Measurements from ENCODE around the gene PPP1R14C.

The PPP1R14C gene

DNA sequence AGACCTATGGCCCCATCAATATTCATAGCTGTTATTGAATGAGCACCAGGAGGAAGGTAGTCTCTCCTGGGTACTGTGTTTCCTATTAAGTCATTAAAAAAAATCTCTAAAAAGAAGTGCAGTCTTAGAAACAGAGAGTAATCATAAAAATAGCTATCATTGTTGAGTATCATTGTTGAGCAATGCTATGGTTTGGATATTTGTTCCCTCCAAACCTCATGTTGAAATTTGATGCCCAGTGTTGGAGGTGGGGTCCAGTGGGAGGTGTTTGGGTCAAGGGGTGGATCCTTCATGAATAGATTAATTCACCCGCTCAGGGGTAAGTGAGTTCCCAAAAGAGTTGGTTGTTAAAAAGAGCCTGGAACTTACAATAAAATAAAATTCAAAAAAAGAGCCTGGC is 137.9 kb downstream of the PPP1R14C start:
- no peaks in the 10 kb centered on the region for H3K36me3 ChIP-seq (ENCODE audit: control insufficient read depth, insufficient read depth, low read length)
- H3K9me3 ChIP-seq (ENCODE audit: control insufficient read depth, insufficient read depth, low read length) = no peaks in the 10 kb centered on the region
- H3K27ac ChIP-seq (ENCODE audit: low read length) = no peak overlapping the region
- DNase-seq (ENCODE audit: low read depth, low spot score) = no peak
- no CpG with 5 or more reads among the region's 1 CpG for WGBS (ENCODE audit: insufficient coverage, insufficient read length)
- no peaks in the 10 kb centered on the region for H3K27me3 ChIP-seq (ENCODE audit: control insufficient read depth, insufficient read depth, low read length)
- no peak overlapping the region for H3K4me3 ChIP-seq (ENCODE audit: low read length)
- H3K4me1 ChIP-seq (ENCODE audit: control insufficient read depth, insufficient read depth, low read length) = no peaks in the 10 kb centered on the region

DNA sequence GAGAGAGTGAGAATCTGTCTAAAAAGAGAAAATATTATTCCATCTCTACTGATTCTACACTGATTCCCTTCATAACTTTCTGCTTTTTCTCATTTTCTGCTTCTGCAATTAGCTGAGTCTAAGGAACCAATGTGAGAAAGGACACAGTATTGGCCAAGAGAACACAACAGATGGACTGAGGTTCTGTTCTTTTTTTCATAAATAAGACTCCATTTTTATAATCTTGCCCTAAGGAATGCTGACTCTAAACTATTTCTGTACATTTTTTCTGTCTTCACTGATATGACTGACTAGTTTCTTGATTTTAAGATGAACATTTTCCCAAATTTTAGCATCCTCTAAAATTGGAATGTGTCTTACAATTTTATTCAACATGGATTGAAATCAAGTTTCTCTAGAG is 138.9 kb downstream of the PPP1R14C start:
- Histone ChIP-seq H3K36me3 (ENCODE audit: control insufficient read depth, insufficient read depth, low read length) (no peaks in the 10 kb centered on the region), H3K9me3 (ENCODE audit: control insufficient read depth, insufficient read depth, low read length) (no peaks in the 10 kb centered on the region), H3K27ac (ENCODE audit: low read length) (no peak overlapping the region), H3K27me3 (ENCODE audit: control insufficient read depth, insufficient read depth, low read length) (no peaks in the 10 kb centered on the region), H3K4me3 (ENCODE audit: low read length) (no peak overlapping the region), H3K4me1 (ENCODE audit: control insufficient read depth, insufficient read depth, low read length) (no peaks in the 10 kb centered on the region)
- DNase-seq (ENCODE audit: low read depth, low spot score) = no peak

DNA sequence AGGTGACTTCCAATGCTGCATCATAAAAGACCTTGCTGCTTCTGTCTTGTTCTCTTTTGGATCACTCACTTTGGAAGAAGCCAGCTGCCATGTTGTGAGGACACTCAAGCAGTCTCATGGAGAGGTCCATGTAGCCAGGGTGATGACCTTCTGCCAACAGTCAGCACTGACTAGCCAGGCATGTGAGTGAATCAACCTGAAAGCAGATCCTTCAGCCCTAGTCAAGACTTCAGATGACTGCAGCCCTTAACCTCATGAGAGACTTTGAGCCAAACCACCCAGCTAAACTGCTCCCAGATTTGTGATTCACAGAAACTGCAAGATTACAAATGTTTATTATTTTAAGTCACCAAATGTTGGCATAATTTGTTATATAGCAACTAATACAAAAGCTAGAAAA is 140.0 kb downstream of the PPP1R14C start:
- Histone ChIP-seq H3K36me3 (ENCODE audit: control insufficient read depth, insufficient read depth, low read length) (no peaks in the 10 kb centered on the region), H3K9me3 (ENCODE audit: control insufficient read depth, insufficient read depth, low read length) (no peaks in the 10 kb centered on the region), H3K27ac (ENCODE audit: low read length) (no peak overlapping the region), H3K4me3 (ENCODE audit: low read length) (no peak overlapping the region), H3K27me3 (ENCODE audit: control insufficient read depth, insufficient read depth, low read length) (no peaks in the 10 kb centered on the region), H3K4me1 (ENCODE audit: control insufficient read depth, insufficient read depth, low read length) (no peaks in the 10 kb centered on the region)
- no peak for DNase-seq (ENCODE audit: low read depth, low spot score)

DNA sequence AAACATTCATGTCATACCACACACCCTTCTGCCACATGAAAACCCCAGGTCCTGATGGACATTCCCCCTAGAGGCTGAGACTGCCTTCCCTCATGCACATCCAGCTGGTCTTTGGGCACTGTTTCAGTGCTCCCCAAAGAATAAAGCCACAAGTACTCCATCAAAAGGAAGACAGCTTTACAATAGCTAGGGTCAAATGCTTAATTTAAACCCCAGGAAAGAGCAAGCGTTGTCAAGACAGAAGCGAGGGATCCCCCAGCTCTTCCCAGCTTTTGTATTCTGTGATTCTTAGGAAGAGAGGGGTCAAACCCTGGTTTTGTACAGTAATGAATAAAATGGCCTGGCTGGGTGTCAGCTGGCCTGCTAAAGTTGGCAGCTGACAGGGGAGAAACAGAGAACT is 143.6 kb downstream of the PPP1R14C start:
- Histone ChIP-seq H3K9me3 (ENCODE audit: control insufficient read depth, insufficient read depth, low read length) (no peaks in the 10 kb centered on the region), H3K4me1 (ENCODE audit: control insufficient read depth, insufficient read depth, low read length) (no peaks in the 10 kb centered on the region), H3K27ac (ENCODE audit: low read length) (no peak overlapping the region), H3K27me3 (ENCODE audit: control insufficient read depth, insufficient read depth, low read length) (no peaks in the 10 kb centered on the region), H3K36me3 (ENCODE audit: control insufficient read depth, insufficient read depth, low read length) (no peaks in the 10 kb centered on the region), H3K4me3 (ENCODE audit: low read length) (no peak overlapping the region)
- no CpG with 5 or more reads among the region's 2 CpGs for WGBS (ENCODE audit: insufficient coverage, insufficient read length)
- DNase-seq (ENCODE audit: low read depth, low spot score) = no peak

DNA sequence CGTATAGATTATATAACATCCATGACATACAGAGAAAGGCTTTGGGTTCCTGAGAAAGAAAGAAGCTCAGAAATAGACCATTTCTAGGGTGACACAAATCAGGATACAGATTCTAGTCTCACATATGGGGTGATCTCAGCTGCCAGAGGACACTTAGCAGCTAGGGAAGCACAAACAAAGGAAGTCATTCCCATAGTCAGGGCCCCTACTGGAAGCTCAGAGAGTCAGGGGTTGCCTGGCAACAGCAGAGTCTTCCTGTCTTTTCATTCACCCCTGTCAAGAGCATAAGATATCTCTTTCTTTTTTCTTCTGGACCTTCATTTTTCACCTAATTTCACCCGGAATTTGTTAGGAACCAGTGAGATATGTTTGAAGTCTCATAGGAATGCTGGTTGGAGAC is 144.1 kb downstream of the PPP1R14C start:
- Histone ChIP-seq H3K36me3 (ENCODE audit: control insufficient read depth, insufficient read depth, low read length) (no peaks in the 10 kb centered on the region), H3K4me3 (ENCODE audit: low read length) (no peak overlapping the region), H3K27me3 (ENCODE audit: control insufficient read depth, insufficient read depth, low read length) (no peaks in the 10 kb centered on the region), H3K27ac (ENCODE audit: low read length) (no peak overlapping the region), H3K9me3 (ENCODE audit: control insufficient read depth, insufficient read depth, low read length) (no peaks in the 10 kb centered on the region), H3K4me1 (ENCODE audit: control insufficient read depth, insufficient read depth, low read length) (no peaks in the 10 kb centered on the region)
- WGBS (ENCODE audit: insufficient coverage, insufficient read length) = no CpG with 5 or more reads among the region's 2 CpGs
- no peak for DNase-seq (ENCODE audit: low read depth, low spot score)

DNA sequence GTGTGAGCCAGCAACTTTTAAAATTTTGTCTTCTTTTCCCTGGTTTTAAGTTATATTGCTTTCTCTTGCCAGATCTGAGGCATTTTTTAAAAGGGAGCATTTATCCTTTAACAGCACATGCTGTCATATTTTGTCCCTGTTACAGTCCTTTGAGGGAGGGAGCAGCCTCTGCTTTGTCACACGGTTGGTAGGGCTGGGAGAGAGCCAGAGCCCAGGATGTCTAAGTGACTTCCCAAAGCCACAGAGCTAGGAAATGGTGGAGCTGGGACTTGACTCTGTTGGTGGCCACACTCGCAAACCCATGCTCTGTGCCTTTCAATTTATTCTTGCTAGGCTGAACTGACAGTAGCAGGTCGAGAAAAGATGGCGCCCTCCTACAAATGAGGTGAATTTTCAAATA is 145.6 kb downstream of the PPP1R14C start:
- H3K9me3 ChIP-seq (ENCODE audit: control insufficient read depth, insufficient read depth, low read length) = no peaks in the 10 kb centered on the region
- H3K27me3 ChIP-seq (ENCODE audit: control insufficient read depth, insufficient read depth, low read length) = no peaks in the 10 kb centered on the region
- no CpG with 5 or more reads among the region's 4 CpGs for WGBS (ENCODE audit: insufficient coverage, insufficient read length)
- H3K4me3 ChIP-seq (ENCODE audit: low read length) = no peak overlapping the region
- H3K4me1 ChIP-seq (ENCODE audit: control insufficient read depth, insufficient read depth, low read length) = no peaks in the 10 kb centered on the region
- no peak for DNase-seq (ENCODE audit: low read depth, low spot score)
- no peak overlapping the region for H3K27ac ChIP-seq (ENCODE audit: low read length)
- H3K36me3 ChIP-seq (ENCODE audit: control insufficient read depth, insufficient read depth, low read length) = no peaks in the 10 kb centered on the region

DNA sequence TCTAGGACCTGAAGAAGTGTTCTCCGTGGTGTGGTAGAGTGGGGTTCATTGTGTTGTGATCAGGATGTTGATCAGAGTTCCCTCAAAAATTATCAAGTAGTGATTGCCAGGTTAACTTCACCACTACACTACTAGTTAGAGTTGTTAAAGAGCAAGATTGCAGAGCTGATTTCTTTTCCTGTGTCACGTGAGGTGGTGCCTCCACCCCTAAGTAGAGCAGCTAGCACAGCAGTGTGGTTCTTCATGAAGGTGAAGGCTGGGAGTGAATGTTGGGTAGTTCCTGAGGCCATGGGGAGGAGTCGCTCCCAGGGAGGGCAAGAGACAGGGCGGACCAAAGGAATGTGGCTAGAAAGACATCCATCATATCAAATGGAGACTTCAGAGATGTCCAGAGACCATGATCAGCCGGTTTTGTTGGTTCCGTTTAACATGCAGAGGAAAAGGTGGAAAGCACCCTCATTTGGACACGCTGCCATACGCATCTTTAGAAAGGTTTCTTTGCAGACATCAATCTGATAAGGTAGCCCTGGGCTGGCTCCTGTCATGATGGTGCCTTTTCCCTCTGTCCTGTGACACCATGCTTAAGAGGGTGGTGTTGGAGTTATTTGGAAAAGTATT is 146.7 kb downstream of the PPP1R14C start:
- Histone ChIP-seq H3K27ac (ENCODE audit: low read length) (no peak overlapping the region), H3K9me3 (ENCODE audit: control insufficient read depth, insufficient read depth, low read length) (no peaks in the 10 kb centered on the region), H3K27me3 (ENCODE audit: control insufficient read depth, insufficient read depth, low read length) (no peaks in the 10 kb centered on the region), H3K4me3 (ENCODE audit: low read length) (no peak overlapping the region), H3K4me1 (ENCODE audit: control insufficient read depth, insufficient read depth, low read length) (no peaks in the 10 kb centered on the region), H3K36me3 (ENCODE audit: control insufficient read depth, insufficient read depth, low read length) (no peaks in the 10 kb centered on the region)
- no CpG with 5 or more reads among the region's 8 CpGs for WGBS (ENCODE audit: insufficient coverage, insufficient read length)
- no peak for DNase-seq (ENCODE audit: low read depth, low spot score)

DNA sequence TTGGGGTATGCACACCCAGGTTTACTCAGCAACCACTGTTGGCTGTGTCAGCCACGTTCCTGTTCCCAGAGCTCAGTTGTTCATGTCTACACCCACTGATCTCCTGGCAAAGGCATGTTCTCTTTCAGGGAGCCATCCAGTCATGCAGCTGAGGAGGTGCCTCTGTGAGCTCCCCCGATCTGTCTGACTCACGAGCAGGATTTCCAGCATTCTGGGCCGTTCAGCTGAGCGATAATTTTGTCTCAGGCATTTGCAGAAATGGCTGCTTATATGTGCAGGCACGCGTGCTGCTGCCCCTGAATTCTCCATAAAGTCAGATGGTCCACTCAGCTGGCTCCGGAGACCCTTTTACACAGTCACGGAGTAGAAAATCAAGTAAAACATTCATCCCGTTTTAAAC is 147.6 kb downstream of the PPP1R14C start:
- no peak for DNase-seq (ENCODE audit: low read depth, low spot score)
- Histone ChIP-seq H3K36me3 (ENCODE audit: control insufficient read depth, insufficient read depth, low read length) (no peaks in the 10 kb centered on the region), H3K27me3 (ENCODE audit: control insufficient read depth, insufficient read depth, low read length) (no peaks in the 10 kb centered on the region), H3K4me3 (ENCODE audit: low read length) (no peak overlapping the region), H3K4me1 (ENCODE audit: control insufficient read depth, insufficient read depth, low read length) (no peaks in the 10 kb centered on the region), H3K9me3 (ENCODE audit: control insufficient read depth, insufficient read depth, low read length) (no peaks in the 10 kb centered on the region), H3K27ac (ENCODE audit: low read length) (no peak overlapping the region)
- WGBS (ENCODE audit: insufficient coverage, insufficient read length) = no CpG with 5 or more reads among the region's 10 CpGs

DNA sequence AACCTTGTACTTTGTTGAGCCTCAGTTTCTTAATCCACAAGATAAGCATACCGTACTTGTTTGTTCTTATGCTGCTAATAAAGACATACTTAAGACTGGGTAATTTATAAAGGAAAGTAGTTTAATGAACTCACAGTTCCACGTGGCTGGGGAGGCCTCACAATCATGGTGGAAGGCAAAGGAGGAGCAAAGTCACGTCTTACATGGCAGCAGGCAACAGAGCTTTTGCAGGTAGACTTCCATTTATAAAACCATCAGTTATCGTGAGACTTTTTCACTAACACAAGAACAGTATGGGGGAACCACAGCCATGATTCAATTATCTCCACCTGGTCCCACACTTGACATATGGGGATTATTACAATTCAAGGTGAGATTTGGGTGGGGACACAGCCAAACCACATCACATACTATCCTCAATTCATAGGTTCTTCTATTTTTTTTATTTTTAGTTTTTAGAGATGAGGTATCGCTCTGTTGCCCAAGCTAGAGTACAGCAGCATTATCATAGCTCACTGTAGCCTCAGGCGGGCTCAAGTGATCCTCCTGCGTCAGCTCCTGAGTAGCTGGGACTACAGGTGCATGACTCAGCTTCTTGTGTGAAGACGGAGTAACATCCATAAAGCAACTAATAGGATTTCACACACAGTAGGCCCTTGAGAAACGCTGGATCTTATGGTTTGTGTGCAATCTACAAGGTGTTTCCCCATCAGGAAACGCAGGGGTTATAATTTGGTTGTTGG is 149.3 kb downstream of the PPP1R14C start:
- H3K36me3 ChIP-seq (ENCODE audit: control insufficient read depth, insufficient read depth, low read length) = no peaks in the 10 kb centered on the region
- H3K27ac ChIP-seq (ENCODE audit: low read length) = no peak overlapping the region
- DNase-seq (ENCODE audit: low read depth, low spot score) = no peak
- WGBS (ENCODE audit: insufficient coverage, insufficient read length) = no CpG with 5 or more reads among the region's 10 CpGs
- no peaks in the 10 kb centered on the region for H3K27me3 ChIP-seq (ENCODE audit: control insufficient read depth, insufficient read depth, low read length)
- H3K9me3 ChIP-seq (ENCODE audit: control insufficient read depth, insufficient read depth, low read length) = no peaks in the 10 kb centered on the region
- no peaks in the 10 kb centered on the region for H3K4me1 ChIP-seq (ENCODE audit: control insufficient read depth, insufficient read depth, low read length)
- no peak overlapping the region for H3K4me3 ChIP-seq (ENCODE audit: low read length)

DNA sequence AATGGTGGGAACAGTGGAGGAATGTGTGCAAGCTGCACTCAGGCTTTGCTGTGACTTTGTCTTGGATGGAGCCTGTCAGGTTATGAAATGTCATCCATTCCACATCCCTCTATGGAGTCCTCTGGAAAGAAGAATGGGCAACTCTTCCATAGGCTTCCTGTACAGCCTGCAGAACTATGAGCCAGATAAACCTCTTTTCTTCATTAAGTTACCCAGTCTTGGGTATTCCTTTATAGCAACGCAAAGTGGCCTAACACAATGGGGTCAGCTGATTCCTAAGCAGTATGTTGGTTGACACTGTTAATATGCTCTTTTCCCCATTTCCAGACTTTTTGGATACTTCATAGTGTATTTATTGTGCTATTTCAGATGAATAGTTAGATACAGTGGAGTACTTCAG is 150.2 kb downstream of the PPP1R14C start:
- no CpG with 5 or more reads among the region's 1 CpG for WGBS (ENCODE audit: insufficient coverage, insufficient read length)
- no peak for DNase-seq (ENCODE audit: low read depth, low spot score)
- no peak overlapping the region for H3K4me3 ChIP-seq (ENCODE audit: low read length)
- no peaks in the 10 kb centered on the region for H3K4me1 ChIP-seq (ENCODE audit: control insufficient read depth, insufficient read depth, low read length)
- H3K27me3 ChIP-seq (ENCODE audit: control insufficient read depth, insufficient read depth, low read length) = no peaks in the 10 kb centered on the region
- no peaks in the 10 kb centered on the region for H3K36me3 ChIP-seq (ENCODE audit: control insufficient read depth, insufficient read depth, low read length)
- no peaks in the 10 kb centered on the region; the same call in 1 of the 2 replicates for H3K9me3 ChIP-seq (ENCODE audit: control insufficient read depth, insufficient read depth, low read length)
- H3K27ac ChIP-seq (ENCODE audit: low read length) = no peak overlapping the region

Measured in iPS DF 6.9 (cell line).